Ramos (cell line): Measurements from ENCODE around the gene GALM.

Experiments used
- in situ Hi-C: fragments of 300-500 bp; cut with MboI; formaldehyde crosslinking; loops from one replicate; pipeline ENCODE4 v1.14.3; 2022; ENCODE audit warnings: low sequenced_read_pairs; ENCODE audit not compliant: unreplicated experiment

GALM gene

DNA sequence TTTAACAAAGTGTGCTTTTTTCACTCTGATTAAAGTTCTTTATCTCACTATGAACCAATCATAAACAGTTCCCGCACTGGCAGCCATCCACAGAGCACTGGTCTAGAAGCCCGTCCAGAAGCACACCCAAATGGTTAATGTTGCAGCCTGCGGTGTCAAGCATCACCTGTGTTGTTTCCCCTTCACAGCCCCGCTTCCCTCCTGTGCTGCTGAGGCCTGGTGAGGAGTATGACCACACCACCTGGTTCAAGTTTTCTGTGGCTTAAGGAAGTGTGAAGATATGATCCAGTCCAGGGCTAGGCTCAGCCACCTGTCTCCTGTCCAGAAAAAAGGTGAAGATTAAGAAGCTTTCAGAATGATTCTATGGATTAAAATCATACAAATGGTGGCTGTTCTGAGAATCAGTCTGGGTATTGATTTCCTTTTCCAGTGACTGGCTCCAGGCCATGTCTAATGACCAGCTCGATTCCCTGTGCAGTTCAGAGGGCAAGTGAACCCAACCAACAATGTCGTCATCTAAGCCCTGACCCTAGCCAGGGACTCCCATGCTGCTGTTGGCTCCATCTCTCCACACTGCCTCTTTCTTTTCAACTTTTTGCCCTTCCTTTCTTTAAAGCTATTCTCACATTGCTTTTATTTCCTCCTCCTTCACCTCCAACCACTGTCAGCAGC is 67.5 kb downstream of the GALM start:
- in situ Hi-C loops: loop anchor here (10.0 to 25.0 kb wide), 2 partner anchors 139 to 421 kb away; no protein-coding TSS in a partner anchor

DNA sequence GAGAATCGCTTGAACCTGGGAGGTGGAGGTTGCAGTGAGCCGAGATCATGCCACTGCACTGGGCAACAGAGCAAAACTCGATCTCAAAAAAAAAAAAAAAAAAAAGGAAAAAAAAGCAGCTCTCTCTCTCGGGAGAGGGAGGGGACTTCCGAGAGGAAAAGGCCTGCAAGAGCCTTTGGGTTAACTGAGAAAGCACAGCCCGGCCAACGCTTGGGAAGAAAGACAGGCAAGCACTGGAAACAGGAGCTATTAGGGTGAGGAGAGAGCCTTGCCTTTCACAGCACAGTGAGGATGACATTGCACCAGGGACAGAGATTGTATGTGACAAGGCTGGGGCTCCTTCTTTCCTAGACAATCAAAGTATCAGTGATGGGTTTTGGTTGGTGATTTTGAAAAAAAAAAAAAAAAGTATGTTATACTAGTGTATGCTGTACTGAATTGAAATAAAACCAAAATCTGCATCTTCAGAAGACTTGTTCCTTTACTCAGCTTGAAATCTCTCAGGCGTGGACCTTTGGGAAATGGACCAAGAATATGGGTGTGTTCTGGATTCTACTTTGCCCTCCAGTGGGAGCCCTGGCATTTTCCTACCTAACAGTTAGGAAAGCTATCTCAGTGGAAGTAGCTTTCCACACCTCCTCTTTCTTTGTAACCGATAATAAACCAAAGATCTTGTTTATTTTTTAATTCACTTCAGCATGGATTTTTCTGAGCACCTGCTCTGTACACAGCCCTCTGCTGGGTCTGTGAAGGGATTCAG is 68.6 kb downstream of the GALM start:
- in situ Hi-C loops: loop anchor here (10.0 to 25.0 kb wide), 2 partner anchors 140 to 422 kb away; no protein-coding TSS in a partner anchor

DNA sequence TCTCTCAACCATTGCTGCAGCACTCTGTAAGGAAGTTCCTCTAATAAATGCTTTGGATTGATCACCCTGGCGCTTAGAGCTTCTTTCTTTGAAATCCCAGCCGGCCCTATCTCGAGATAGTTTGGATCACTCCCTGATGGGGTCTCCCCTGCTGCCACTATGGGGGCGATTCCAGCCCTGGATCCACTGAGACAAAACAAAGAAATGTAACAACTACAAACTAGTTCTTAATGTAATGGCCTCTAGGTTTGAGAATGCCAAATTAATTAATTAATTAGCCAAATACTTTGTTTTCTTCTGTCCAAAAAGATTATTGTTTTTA is 70.0 kb downstream of the GALM start:
- in situ Hi-C loops: loop anchor here (10.0 to 25.0 kb wide), 2 partner anchors 141 to 424 kb away; no protein-coding TSS in a partner anchor

DNA sequence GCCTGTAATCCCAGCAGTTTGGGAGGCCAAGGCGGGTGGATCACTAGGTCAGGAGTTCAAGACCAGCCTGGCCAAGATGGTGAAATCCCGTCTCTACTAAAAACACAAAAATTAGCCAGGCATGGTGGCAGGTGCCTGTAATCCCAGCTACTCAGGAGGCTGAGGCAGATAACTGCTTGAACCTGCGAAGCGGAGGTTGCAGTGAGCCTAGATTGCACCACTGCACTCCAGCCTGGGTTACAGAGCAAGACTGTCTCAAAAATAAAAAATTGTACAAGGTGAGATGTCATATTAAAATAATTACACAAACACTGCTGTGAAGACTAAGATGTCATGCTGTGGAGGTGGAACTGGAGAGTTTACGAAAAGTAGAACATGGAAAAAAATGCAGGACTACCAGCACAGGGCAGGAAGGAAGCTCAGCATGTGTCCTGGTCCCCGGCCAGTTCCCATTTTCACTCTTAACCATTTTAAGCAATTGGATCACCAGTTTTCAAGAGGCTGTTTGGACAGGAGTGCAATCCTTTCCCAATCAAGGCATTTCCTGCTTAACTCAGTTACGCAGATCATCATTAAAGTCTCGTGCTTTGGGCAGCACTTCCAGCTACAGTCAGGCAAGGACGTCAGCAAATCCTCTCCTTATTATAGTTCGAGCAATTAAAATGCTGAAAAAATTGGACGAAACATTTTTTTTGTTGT is 71.2 kb downstream of the GALM start:
- in situ Hi-C loops: loop anchor here (10.0 to 25.0 kb wide), 2 partner anchors 142 to 425 kb away; no protein-coding TSS in a partner anchor

DNA sequence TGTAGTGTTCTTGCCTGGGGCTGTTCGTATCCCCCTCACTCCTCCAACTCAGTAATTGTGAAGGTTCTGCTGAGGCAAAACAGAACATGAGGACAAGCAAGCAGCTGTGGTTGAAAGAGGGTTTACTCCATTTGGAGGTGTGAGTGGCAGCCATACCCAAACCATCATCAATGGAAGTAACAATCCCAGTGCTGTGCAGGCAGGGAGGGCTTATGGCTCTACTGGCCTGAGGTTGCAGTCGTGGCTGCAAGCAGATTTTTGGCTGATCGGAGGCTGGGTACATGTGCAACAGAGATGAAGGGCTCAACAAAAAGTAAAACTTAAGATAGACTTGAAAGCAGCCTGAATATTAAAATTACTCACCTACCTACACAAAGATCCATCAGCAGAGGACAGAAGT is 72.0 kb downstream of the GALM start:
- in situ Hi-C loops: loop anchor here (10.0 to 25.0 kb wide), 2 partner anchors 143 to 426 kb away; no protein-coding TSS in a partner anchor

DNA sequence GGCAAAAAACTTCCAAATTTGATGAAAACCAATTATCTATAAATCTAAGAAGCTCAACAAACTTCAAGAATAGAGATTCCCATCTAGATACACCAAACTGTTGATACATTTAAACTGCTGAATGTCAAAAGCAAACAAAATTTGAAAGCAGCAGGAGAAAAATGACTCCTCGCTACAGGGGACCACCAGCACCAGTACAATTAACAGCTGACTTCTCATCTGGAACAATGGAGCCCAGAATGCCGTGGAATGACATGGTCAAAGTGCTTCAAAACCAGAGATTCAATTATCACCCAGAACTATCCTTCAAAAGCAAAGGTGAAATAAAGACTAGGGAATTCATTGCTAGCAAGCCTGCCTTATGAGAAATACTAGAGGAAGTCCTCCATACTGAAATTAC is 73.6 kb downstream of the GALM start:
- in situ Hi-C loops: loop anchor here (10.0 to 25.0 kb wide), 2 partner anchors 145 to 427 kb away; no protein-coding TSS in a partner anchor

DNA sequence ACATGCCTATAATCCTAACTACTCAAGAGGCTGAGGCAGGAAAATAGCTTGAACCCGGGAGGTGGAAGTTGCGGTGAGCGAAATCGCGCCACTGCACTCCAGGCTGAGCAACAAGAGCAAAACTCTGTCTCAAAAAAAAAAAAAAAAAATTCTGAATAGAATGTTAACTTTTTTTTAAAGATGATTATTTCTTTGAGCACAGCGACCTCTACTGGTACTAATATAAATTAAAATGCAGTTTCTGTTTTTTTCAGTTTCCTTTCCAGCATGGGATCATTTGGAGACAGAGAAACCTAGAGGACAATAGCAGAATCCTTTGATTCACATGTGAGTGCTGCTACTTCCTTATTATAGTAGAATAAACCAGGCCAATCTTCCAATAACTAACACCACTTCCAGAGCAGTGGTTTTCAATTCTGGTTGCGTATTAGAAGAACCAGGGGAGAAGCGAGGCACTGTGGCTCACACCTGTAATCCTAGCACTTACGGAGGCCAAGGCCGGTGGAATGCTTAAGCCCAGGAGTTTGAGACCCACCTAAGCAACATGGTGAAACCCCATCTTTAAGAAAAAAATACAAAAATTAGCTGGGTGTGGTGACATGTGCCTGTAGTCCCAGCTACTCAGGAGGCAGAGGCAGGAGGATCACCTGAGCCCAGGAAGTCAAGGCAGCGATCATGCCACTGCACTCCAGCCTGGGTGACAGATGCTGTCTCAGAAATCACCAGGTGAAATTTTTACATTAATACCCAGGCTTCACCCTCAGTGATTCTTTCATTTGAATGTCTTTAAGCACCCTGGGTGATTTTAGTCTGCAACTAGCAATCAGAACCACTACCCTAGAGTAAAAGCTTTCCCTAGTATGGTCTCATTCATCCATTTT is 75.2 kb downstream of the GALM start:
- in situ Hi-C loops: loop anchor here (25.0 kb wide), 1 partner anchor 429 kb away; no protein-coding TSS in a partner anchor

DNA sequence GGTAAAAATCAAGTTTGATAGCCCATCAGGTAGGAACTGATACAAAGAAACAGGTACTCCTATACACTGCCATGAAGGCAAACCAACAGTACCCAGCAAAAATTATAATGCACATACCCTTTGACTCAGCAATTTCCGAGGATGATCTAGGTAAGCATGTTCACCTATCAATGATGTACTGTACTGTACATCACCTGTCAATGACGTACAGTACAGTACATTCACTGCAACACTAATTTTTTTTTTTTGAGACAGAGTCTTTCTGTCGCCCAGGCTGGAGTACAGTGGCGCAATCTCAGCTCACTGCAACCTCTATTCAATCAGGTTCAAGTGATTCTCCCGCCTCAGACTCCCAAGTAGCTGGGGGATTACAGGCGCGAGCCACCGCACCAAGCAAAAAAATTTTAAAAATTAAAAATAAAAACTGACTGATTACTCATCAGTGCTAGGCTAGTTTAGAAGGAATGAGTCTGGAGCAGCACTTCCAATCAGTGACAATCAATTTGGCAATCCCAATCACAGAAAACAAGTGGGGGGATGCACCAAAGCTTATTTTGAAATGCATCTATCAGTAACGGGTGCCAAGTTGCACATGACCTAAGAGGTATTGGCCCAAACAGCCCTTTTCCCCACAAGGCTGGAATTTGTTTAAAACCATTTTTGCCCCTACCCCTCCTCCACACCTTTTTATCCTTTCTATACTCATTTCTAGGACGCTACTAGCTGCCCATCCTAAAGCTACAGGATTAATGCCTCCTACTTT is 77.1 kb downstream of the GALM start:
- in situ Hi-C loops: loop anchor here (25.0 kb wide), 1 partner anchor 431 kb away; no protein-coding TSS in a partner anchor

DNA sequence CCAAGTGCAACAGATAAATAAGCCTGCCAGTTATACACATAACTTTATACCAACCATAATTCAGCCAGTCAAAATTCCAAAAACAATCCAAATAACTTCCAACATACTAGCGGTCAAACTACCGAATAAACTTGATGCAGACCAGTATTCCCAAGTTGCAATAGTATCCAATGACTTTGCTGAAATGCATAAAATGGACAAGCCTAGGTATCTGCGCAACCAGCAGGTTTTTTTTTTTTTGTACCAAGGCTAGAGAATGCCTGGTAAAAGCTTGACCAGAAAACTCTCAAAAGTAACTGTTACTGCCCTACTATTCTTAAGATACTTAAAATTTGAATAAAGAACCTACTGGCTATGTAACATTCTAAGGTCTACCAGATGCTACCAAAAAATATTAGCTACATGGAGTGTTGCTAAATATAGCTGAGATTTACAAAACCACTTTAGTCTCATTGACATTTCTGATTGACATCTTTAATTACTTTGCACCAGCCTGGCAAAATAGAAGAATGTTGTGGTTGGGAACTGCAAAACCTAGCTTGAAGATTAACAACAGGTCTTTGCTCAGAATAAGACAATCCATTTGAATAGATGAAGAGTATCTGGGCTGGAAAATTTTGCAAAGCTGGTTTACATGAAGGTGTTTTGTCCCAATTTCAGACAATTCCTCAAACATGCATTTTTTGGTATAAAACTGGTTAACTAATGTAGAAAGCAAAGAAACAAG is 77.9 kb downstream of the GALM start:
- in situ Hi-C loops: loop anchor here (25.0 kb wide), 1 partner anchor 432 kb away; no protein-coding TSS in a partner anchor

DNA sequence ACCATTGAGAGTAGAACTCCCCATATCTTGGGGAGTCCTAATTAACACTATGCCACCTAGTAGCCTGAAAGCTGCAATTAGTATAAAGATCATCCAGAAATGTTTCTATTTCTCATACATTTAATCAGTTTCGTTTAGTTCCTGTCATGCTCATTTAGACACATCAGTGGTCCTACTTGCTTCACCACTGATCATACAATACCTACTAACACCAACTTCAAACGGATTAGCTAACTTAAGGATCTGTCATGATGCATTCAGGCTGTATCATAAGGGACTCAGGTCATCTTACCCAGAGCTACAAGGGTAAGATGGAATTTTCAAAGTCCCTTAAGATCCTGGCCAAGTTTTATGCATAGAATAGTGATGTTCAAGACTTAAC is 78.5 kb downstream of the GALM start:
- in situ Hi-C loops: loop anchor here (25.0 kb wide), 1 partner anchor 432 kb away; no protein-coding TSS in a partner anchor

DNA sequence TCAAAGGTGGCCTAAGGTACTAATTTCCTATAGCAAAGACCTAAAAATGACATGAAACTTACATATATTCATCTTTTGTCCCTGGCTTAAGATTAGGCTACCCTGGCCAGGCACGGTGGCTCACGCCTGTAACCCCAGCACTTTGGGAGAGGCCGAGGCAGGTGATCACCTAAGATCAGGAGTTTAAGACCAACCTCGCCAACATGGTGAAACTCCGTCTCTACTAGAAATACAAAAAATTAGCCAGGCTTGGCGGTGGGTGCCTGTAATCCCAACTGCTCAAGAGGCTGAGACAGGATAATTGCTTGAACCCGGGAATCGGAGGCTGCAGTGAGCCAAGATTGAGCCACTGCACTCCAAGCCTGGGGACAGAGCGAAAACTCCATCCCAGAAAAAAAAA is 79.4 kb downstream of the GALM start:
- in situ Hi-C loops: loop anchor here (25.0 kb wide), 1 partner anchor 433 kb away; no protein-coding TSS in a partner anchor

DNA sequence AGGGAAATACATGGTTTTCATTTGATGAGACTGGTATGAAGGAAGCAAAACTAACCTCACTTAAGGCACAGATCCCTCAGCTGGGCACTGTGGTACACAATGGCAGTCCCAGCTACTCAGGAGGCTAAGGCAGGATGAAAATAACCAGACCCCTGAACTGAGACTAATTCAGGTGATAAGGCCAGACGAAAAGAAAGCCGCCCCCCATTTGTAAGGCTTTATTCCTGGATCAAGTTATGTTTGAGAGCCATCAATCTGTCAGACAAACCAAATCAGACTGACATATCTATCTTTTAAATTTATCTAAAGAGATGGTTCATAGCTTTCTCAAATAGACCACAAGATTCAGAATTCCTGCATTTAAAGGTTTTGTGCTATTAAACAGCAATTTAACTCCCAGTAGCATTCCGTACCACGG is 81.1 kb downstream of the GALM start:
- in situ Hi-C loops: loop anchor here (25.0 kb wide), 1 partner anchor 435 kb away; no protein-coding TSS in a partner anchor

DNA sequence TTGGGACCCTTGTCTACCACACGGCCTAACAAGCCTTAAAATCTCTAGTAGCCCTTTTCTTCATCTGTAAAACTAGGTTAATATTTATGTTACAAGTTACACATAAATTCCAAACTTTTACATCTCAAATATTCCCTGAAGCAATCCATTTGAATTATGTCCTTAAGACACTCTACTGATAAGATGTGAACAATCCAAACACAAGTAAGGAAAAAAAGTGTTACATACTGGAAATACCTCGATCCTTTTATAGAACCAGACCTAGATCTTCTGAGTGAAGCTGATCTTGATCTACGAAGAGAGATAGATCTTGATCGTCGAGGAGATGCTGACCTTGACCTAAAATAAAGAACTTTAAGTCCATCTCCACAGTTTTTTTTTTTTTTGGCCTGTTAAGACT is 81.9 kb downstream of the GALM start:
- in situ Hi-C loops: loop anchor here (25.0 kb wide), 1 partner anchor 436 kb away; no protein-coding TSS in a partner anchor

DNA sequence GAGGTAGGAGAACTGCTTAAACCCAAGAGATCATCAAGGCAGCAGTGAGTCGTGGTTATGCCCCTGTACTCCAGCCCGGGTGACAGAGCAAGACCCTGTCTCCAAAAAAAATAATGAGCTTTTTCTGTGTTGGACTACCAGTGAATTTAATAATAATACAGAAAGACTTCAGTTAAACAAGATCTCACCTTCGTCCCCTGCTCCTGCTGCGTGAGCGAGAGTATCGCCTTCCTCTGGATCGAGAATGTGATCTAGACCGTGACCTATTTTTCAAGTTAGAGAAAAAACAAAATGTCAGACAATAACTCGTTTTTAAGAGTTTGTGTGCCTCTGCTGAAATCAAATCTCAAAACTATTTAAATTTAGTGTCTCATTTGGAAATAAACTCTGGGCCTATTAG is 82.5 kb downstream of the GALM start:
- in situ Hi-C loops: loop anchor here (25.0 kb wide), 1 partner anchor 436 kb away; no protein-coding TSS in a partner anchor

DNA sequence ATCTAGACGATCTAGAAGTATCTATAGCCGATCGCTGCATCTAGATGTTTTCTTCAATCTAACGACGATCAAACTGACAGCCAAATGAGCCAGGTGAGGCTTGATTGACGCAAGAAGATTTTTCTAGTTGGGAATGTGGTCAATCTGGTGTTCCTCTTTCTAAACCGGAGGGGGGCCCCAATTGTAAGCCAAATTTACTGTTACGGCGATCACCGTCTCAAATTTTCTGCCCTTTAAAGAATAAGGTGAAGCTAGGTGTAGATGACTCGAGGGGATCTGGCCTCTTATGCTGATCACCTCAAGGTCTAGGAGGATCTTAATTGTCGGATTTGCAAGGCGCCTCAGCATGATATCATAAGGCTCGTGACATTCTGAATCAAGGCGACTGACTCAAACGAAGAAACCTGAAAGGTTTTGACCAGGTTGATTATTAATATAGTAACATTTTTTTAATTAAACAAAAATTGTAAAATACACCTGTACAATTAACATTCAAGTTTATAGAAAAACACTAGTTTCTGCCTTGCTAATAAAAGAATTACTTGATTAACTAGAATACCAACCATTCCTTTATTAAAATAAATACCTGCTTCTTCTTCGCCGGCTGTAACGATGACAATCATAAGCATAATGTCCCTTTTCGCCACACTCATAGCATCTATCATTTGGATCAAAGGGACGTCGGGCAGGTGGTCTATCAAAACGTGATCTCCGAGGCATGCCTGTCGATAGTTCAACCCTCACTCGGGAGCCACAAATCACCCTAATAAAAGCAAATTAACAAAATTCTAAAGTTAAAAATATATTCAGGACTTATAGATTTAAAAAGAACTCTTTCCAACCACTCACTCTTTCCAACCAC is 83.3 kb downstream of the GALM start:
- in situ Hi-C loops: loop anchor here (25.0 kb wide), 1 partner anchor 437 kb away; no protein-coding TSS in a partner anchor

DNA sequence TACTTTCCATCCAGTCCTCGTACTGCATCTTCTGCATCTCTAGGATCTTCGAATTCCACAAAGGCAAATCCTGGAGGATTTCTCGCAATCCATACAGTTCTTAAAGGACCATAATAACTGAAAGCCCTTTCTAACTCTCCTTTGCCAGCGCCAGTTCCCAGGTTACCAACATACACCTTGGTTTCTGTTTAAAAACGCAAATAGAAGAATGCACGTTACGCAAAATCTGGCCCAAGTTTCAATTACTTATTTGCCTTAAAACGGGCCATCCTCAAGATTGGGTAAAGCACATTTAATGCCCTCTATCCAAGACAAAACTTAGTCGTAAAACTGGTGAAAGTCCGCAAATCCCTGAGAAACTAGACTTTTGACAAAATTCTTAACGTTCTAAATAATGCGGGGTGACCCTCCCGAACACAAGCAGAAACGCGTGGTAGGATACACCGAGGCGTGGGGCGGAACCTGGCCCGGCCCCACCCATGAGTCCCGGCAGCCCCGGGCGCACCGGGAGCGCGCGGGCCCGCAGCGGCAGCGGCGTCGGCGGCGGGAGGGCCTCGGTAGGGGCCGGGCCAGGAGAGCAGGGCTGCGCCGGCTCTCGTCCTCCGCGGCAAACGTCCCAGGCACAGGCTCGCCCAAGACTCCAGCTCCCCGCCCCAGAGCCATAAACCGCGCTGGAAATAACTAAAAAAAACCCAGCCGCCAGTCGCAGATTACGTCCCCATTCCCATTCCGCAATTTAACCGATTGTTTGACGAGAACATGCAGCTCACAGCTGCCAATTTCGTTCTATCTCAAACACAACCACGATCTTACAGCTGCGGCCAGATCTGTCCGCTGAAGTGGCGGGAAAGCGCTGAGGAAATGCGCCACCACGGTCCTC is 84.3 kb downstream of the GALM start:
- in situ Hi-C loops: no loop called here
